Stimulated activated CD8-positive, alpha-beta memory T cell treated with anti-CD3 and anti-CD28 coated beads, Interleukin-12 subunit alpha, Interleukin-12 subunit beta, amount 100 ng/mL, for 4 hours (primary cell): ENCODE results near the gene NR2F1.

ENCODE experiments used
- DNase-seq: peaks from one replicate; pipeline ENCODE4 v3.0.0-alpha.2; 2020; ENCODE audit warnings: low read depth

Gene NR2F1

GRCh38 chr5:93604644-93605515 lies 21.9 kb downstream of the NR2F1 start:
- no peak for DNase-seq

GRCh38 chr5:93606382-93606752 lies 23.3 kb downstream of the NR2F1 start:
- DNase-seq: no peak

GRCh38 chr5:93607367-93608258 lies 24.6 kb downstream of the NR2F1 start:
- no peak for DNase-seq

GRCh38 chr5:93608855-93609254 lies 25.8 kb downstream of the NR2F1 start:
- DNase-seq: no peak

- DNase-seq: no peak
These were observed 26.7 kb downstream of the NR2F1 start for GRCh38 chr5:93609762-93610161.

- DNase-seq: no peak
These were observed 27.7 kb downstream of the NR2F1 start for GRCh38 chr5:93610581-93611272.

GRCh38 chr5:93611273-93611975 lies 28.4 kb downstream of the NR2F1 start:
- no peak for DNase-seq

- DNase-seq: no peak
These were observed 29.2 kb downstream of the NR2F1 start for GRCh38 chr5:93611976-93612854.

- no peak for DNase-seq
These were observed 29.8 kb downstream of the NR2F1 start for GRCh38 chr5:93612855-93613243.

- no peak for DNase-seq
These were observed 33.6 kb downstream of the NR2F1 start for GRCh38 chr5:93616538-93617174.

- peak; percentile 26 for DNase-seq
These were observed 37.7 kb downstream of the NR2F1 start for GRCh38 chr5:93620487-93621326.

- no peak for DNase-seq
These were observed 38.3 kb downstream of the NR2F1 start for GRCh38 chr5:93621327-93621798.

- no peak for DNase-seq
These were observed 39.3 kb downstream of the NR2F1 start for GRCh38 chr5:93622240-93622885.

- DNase-seq: no peak
These were observed 40.1 kb downstream of the NR2F1 start for GRCh38 chr5:93623153-93623552.

- DNase-seq: no peak
These were observed 43.8 kb downstream of the NR2F1 start for GRCh38 chr5:93626801-93627200.

- no peak for DNase-seq
These were observed 49.3 kb downstream of the NR2F1 start for GRCh38 chr5:93632327-93632726.

GRCh38 chr5:93635991-93636390 lies 53.0 kb downstream of the NR2F1 start:
- DNase-seq: no peak

- DNase-seq: no peak
These were observed 53.8 kb downstream of the NR2F1 start for GRCh38 chr5:93636837-93637236.

- DNase-seq: no peak
These were observed 54.7 kb downstream of the NR2F1 start for GRCh38 chr5:93637697-93638096.
